Measurements from ENCODE around the gene JAKMIP1.

Gene JAKMIP1

GRCh38 chr4:6055436-6055835 lies 144.9 kb downstream of the JAKMIP1 start:
- no peak for DNase-seq

DNA sequence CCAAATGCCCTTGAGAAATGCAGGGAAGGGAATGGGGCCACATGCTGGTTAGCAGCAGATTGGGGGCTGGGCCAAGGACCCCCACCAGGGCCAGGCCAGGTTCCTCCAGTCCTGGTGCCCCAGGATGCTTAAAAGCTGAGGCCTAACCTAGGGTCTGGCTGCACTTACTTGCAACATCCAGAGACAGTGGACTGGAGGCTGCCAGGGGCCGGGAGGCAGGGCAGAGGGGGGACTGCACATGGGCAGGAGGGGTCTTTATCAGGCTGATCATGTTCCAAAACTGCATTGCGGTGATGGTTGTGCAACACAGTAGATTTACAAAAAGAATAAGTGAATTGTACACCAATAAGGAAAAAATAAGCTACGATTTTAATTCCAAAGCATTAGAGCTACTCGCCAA lies 145.3 kb downstream of the JAKMIP1 start:
- DNase-seq = no peak

- DNase-seq = no peak
Measured at GRCh38 chr4:6054162-6054922, 146.0 kb downstream of the JAKMIP1 start.

GRCh38 chr4:6052679-6053078 lies 147.7 kb downstream of the JAKMIP1 start:
- no peak for DNase-seq

DNA sequence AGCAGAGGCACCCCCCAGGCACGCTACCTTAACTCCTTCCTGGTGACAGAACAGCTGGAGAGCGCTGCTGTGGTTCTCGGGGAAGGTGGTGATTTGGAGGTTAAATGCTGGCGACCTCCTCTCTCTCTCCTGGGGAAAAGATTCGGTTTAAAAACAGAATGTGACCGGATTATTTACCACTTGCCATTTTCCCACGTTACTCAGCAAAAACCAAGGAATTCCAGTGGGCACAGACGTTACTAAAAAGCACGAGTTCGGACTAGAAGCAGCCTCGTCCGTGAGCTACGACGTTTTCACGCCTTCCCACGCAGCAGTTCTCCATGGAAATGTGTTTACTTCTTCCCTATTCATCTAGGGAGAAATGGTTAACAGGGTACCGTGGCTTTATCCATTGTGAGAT lies 149.8 kb downstream of the JAKMIP1 start:
- DNase-seq = no peak

DNA sequence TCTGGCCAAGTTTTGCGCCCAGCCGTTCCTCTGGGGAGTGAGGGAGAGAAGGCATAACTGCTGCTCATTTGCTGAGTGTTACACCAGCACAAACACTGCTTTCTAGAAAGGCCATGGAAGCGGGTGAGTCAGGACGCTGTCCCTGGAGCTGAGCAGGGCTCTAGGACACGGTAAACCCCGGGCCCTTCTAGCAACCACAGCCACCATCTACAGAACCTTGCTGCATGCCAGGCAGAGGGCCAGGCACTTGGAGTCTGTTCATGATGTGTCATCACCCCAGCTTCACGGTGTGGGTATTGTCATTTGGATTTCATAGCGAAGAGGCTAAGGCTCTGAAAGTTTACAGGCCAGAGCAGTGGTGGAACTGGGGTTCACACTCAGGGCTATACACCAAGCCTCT lies 150.4 kb downstream of the JAKMIP1 start:
- no peak for DNase-seq

DNA sequence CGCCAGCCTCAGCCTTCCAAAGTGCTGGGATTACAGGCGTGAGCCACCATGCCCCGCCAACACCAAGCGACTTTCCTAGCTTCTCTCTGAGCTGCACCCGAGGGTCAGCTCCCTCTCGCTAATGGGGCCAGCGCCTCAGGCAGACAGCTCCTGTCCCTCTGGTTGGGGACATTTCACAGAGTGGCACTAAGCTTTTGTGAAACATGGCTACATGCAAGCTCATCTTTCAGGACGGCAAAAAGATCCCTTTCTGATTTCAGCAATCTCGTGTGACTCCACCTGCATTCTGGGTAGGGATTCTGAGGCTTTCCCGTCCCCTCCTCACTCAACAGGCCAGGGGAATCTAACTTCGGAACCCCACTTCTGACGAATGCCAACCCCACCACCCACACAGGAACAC lies 151.1 kb downstream of the JAKMIP1 start:
- no peak for DNase-seq

DNA sequence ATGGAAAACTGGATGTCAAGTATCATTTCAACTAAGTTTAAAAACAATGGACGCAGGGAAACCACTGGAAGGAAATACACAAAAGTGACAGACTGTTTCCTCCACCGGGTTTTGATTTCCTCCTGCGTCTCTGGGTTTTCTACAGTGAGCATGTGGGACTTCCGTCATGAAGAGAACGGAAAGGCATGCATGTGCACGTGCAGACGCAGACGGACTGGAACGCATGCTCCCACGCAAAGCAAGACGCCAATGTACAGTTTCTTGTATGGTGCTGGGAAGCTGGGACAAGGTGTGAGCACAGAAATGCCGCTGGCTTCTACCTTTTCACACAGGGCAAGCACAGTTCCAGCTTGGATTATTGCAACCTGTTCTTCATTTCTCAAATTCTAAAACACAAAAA lies 151.8 kb downstream of the JAKMIP1 start:
- DNase-seq = no peak

GRCh38 chr4:6047130-6047673 lies 153.1 kb downstream of the JAKMIP1 start:
- no peak for DNase-seq

GRCh38 chr4:6046526-6047129 lies 153.7 kb downstream of the JAKMIP1 start:
- no peak for DNase-seq

DNA sequence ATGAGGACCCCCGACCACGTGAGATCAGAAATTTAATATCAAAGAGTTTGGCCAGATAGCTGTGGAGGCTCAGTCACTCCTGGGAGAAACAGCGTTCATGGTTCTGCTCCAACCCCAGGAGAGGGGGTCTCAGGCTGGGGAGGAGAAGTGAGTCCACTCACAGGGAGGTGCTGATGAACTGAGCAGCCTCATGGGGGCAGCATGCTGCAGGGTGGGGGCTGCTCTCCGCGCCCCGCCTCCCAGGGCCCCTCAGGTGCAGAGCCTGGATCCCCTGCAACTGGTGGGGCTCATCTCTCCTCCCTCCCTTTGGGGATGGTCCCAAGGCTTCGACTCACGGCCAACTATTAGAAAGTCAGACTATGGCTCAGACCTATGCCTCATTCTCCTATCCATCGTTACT lies 155.5 kb downstream of the JAKMIP1 start:
- DNase-seq = no peak

- DNase-seq = no peak
Measured at GRCh38 chr4:6044276-6044675, 156.1 kb downstream of the JAKMIP1 start.

DNA sequence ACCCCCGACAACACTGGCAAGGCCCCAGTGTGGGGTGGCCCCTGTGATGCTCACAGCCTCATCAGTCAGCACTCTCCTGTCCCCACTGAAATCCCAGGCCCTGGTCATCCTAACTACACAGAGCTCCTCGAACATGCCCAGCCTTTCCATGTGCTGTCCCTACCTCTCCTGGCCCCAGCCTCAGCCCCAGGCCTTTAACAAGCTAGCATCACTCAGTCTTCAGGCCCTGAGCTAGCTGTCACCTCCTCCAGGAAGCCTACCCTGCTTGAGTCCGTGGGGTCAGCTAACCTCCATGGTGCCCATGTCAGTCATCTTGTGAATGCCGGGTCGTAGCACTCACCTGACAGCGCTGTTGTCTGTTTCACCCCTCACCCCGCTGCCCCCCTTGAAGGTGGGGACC lies 156.5 kb downstream of the JAKMIP1 start:
- DNase-seq = no peak

DNA sequence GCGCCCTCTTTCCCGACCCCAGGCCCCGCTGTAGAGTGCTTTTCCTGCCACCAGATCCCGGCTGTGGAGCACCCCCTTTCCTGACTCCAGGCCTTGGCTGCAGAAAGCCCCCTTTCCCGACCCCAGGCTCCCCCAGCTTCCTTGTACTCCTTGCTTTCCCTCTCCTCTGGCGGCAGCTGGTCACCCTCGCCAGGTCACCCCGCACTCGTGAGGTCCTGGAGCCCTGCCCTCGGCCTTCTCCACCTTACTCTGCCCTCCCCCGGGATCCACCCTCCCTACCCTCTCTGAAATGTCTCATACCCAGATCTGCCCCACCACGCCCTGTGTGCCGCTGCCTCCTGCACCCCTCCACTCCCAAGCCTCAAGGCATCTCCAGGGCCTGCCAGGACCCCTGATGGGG lies 157.2 kb downstream of the JAKMIP1 start:
- no peak for DNase-seq

- DNase-seq = no peak
Measured at GRCh38 chr4:6042293-6043063, 157.9 kb downstream of the JAKMIP1 start.

GRCh38 chr4:6041800-6042199 lies 158.5 kb downstream of the JAKMIP1 start:
- no peak for DNase-seq

DNA sequence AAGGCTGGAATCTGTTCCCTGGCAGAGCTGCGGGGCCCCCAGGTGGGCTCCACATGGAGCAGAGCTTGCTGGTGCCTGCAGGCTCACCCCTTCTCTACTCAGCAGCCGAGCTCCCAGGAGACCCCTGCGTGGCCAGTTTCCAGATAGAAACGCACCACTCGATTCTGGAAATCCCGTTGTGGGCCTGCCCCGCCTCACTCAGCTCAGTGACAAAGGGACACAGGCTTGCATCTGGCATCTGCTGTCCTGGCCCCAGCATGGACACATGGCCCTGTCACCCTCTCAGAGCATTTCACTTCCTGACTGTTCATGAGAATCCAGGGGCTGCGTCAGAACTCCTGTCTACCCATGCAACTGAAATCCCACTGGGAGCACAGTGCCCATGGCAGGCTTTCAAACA lies 161.6 kb downstream of the JAKMIP1 start:
- no peak for DNase-seq

- no peak for DNase-seq
Measured at GRCh38 chr4:6035786-6036185, 164.6 kb downstream of the JAKMIP1 start.

GRCh38 chr4:6033381-6033780 lies 167.0 kb downstream of the JAKMIP1 start:
- DNase-seq = no peak

GRCh38 chr4:6032249-6033244 lies 167.8 kb downstream of the JAKMIP1 start:
- DNase-seq = peak; percentile 44

GRCh38 chr4:6031846-6032245 lies 168.5 kb downstream of the JAKMIP1 start:
- no peak for DNase-seq

- DNase-seq = no peak
Measured at GRCh38 chr4:6030679-6031078, 169.7 kb downstream of the JAKMIP1 start.

DNA sequence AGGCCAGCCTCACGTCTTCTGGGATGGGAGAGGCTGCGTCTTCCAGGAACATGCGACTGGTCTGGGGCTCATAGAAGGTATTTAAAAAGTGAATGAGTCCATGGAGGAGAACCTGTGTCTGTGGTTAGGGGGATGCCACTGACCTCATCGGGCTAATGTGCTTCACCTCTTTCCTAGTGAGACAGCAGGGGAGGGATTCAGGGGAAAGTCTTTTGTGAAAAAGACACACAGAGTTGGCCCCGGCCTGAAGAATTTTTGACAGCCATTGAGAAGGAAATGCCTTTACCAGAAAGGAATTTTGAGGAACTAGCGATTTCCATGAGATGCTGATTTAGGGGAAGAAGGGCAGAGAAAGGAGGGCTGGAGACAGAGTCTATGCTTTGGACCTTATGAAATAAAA lies 171.1 kb downstream of the JAKMIP1 start:
- DNase-seq = no peak
